PC-9 (cell line): ENCODE results near the gene NACC2. TPM values are rescaled to one million over a fixed set of nuclear protein-coding genes. Genes with fewer than 3 reads are reported as not detected.

Experiments
- BruUV-seq: library from RNA; stranded (reverse); fragments of 400-500 nt; replicated peaks from 2 replicates; lab custom pipeline; 2021; lab: Mats Ljungman, UMichigan
- CTCF ChIA-PET: fragments of 300-600 bp; sonication (Branson Sonifier 250); formaldehyde crosslinking; loops from one replicate; lab custom pipeline; 2022; ENCODE audit warnings: antibody characterized with exemption; lab: Charles Lee
- POLR2A ChIA-PET: fragments of 300-600 bp; sonication (Branson Sonifier 250); formaldehyde crosslinking; loops from one replicate; lab custom pipeline; 2022; ENCODE audit warnings: antibody characterized with exemption; ENCODE audit not compliant: unreplicated experiment; lab: Charles Lee
- DNase-seq, 2 experiments: peaks; one replicate each; pipeline versions ENCODE4 v3.0.0 to v3.0.0-alpha.2; 2015 to 2022; ENCODE audit warnings: mixed read lengths in 1 of 2
- H2AFZ ChIP-seq: fragments of 200-600 bp; sonication (generic); 2 replicates; pipeline ENCODE4 v1.8.1; 2017; ENCODE audit warnings: antibody characterized with exemption
- H3F3A ChIP-seq: fragments of 200-600 bp; sonication (generic); 2 replicates; pipeline ENCODE4 v1.8.1; 2017; ENCODE audit warnings: antibody characterized with exemption, mild to moderate bottlenecking, low read depth; ENCODE audit not compliant: insufficient read depth
- H3K27ac ChIP-seq: fragments of 200-600 bp; sonication (generic); 2 replicates; pipeline ENCODE4 v1.6.1; 2016; ENCODE audit warnings: mixed run types
- H3K27me3 ChIP-seq: fragments of 200-600 bp; sonication (generic); 2 replicates; pipeline ENCODE4 v1.6.1; 2016; ENCODE audit warnings: low read depth, mixed run types; ENCODE audit not compliant: insufficient read depth
- H3K36me3 ChIP-seq: fragments of 200-600 bp; sonication (generic); 2 replicates; pipeline ENCODE4 v1.6.1; 2016; ENCODE audit warnings: low read depth, mixed run types
- H3K4me1 ChIP-seq: fragments of 200-600 bp; sonication (generic); replicated peaks from 2 replicates; pipeline ENCODE4 v1.6.1; 2016; ENCODE audit warnings: mixed run types; ENCODE audit not compliant: insufficient read depth
- H3K4me2 ChIP-seq: fragments of 200-600 bp; sonication (generic); 2 replicates; pipeline ENCODE4 v1.6.1; 2017; ENCODE audit warnings: mixed run types
- H3K4me3 ChIP-seq: fragments of 200-600 bp; sonication (generic); 2 replicates; pipeline ENCODE4 v1.6.1; 2016; ENCODE audit warnings: mixed run types
- H3K79me2 ChIP-seq: fragments of 200-600 bp; sonication (generic); 2 replicates; pipeline ENCODE4 v1.6.1; 2017; ENCODE audit warnings: low read depth, mixed run types
- H3K9me2 ChIP-seq: fragments of 200-600 bp; sonication (generic); 2 replicates; pipeline ENCODE4 v1.8.1; 2017; ENCODE audit warnings: mild to moderate bottlenecking; ENCODE audit not compliant: insufficient read depth
- H3K9me3 ChIP-seq: fragments of 200-600 bp; sonication (generic); 2 replicates; pipeline ENCODE4 v1.8.1; 2016; ENCODE audit warnings: low read depth; ENCODE audit not compliant: insufficient read depth
- H4K20me1 ChIP-seq: fragments of 200-600 bp; sonication (generic); 2 replicates; pipeline ENCODE4 v1.8.1; 2017; ENCODE audit not compliant: insufficient read depth
- EZH2 ChIP-seq: fragments of 200-600 bp; sonication (generic); IDR thresholded peaks from 2 replicates; pipeline ENCODE4 v1.8.0; 2017; ENCODE audit warnings: antibody characterized with exemption, low read depth
- intact Hi-C: fragments of 100-400 bp; cut with micrococcal nuclease; formaldehyde crosslinking; loops from one replicate; pipeline ENCODE4 v1.10.0; 2022; ENCODE audit not compliant: unreplicated experiment
- total RNA-seq: library from RNA; stranded (reverse); gene quantifications from 2 replicates; pipeline ENCODE4 v1.2.3, GENCODE V29; 2021
- TF ChIP-seq, protein P1 (sequence below): fragments of 200-600 bp; sonication (generic); conservative IDR thresholded peaks from 2 replicates; pipeline ENCODE4 v1.6.1; 2017; ENCODE audit warnings: mixed run types, antibody characterized with exemption, mild to moderate bottlenecking, moderate library complexity

The NACC2 gene
- total RNA-seq, 1 experiment from 2014 or later: 22.4 TPM

GRCh38 chr9:136078498-136079011 is 16.5 kb downstream of the NACC2 start:
- Histone ChIP-seq H3K4me2 (no peak overlapping the region), H3F3A (peaks cover 5% of the 10 kb centered on the region; the same call in 1 of the 2 replicates), H3K79me2 (0 out of 2 replicates have a peak, but pooled peaks cover 4% of the 10 kb centered on the region), H3K4me3 (no peak overlapping the region), H2AFZ (no peak overlapping the region), H3K4me1 (peaks cover 13% of the 10 kb centered on the region; the same call in 1 of the 2 replicates), H3K27ac (no peak overlapping the region), H4K20me1 (peaks cover 45% of the 10 kb centered on the region), H3K9me3 (no peaks in the 10 kb centered on the region), H3K27me3 (no peaks in the 10 kb centered on the region), H3K36me3 (no peaks in the 10 kb centered on the region), H3K9me2 (no peaks in the 10 kb centered on the region)
- no TSS peak for BruUV-seq
- intact Hi-C loops: loop anchor here (1.0 to 5.0 kb wide), 2 partner anchors 26 to 39 kb away; partner anchors contain the start of gene TMEM250
- TF ChIP-seq, protein P1, sequence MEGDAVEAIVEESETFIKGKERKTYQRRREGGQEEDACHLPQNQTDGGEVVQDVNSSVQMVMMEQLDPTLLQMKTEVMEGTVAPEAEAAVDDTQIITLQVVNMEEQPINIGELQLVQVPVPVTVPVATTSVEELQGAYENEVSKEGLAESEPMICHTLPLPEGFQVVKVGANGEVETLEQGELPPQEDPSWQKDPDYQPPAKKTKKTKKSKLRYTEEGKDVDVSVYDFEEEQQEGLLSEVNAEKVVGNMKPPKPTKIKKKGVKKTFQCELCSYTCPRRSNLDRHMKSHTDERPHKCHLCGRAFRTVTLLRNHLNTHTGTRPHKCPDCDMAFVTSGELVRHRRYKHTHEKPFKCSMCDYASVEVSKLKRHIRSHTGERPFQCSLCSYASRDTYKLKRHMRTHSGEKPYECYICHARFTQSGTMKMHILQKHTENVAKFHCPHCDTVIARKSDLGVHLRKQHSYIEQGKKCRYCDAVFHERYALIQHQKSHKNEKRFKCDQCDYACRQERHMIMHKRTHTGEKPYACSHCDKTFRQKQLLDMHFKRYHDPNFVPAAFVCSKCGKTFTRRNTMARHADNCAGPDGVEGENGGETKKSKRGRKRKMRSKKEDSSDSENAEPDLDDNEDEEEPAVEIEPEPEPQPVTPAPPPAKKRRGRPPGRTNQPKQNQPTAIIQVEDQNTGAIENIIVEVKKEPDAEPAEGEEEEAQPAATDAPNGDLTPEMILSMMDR: no peak
- TF ChIP-seq EZH2: no peak
- ChIA-PET CTCF (no interaction called here), POLR2A (interaction anchor here (0.6 kb wide), 1 partner anchor 27 kb away, joined by 8 read pairs; no protein-coding TSS in a partner anchor)
- DNase-seq: no peak

DNA sequence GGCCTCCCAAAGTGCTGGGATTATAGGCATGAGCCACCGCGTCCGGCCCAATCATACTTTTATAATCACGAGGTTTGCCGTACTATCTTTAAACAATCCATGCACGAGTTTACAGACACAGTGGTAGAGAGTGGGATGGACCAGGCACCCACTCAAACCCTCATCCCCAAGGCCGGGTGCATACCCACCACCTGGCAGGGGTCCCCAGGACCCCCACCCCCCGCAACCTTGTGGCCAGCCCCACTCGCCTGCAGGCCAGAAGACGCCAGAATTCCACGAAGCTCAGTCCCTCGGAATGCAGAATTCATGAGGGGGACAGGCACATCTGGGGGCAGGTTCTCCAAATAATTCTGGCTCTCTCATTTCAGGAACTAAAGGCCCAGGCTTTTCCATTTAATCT is 17.1 kb downstream of the NACC2 start:
- DNase-seq: no peak
- Histone ChIP-seq H3K4me2 (no peak overlapping the region), H2AFZ (no peak overlapping the region), H3K27ac (no peak overlapping the region), H3K27me3 (no peaks in the 10 kb centered on the region), H4K20me1 (peaks cover 47% of the 10 kb centered on the region), H3K4me3 (no peak overlapping the region), H3K36me3 (no peaks in the 10 kb centered on the region), H3K9me2 (no peaks in the 10 kb centered on the region), H3K79me2 (0 out of 2 replicates have a peak, but pooled peaks cover 4% of the 10 kb centered on the region), H3F3A (peaks cover 5% of the 10 kb centered on the region; the same call in 1 of the 2 replicates), H3K9me3 (no peaks in the 10 kb centered on the region), H3K4me1 (peaks cover 13% of the 10 kb centered on the region; the same call in 1 of the 2 replicates)
- TF ChIP-seq EZH2: no peak
- CTCF ChIA-PET: no interaction called here
- BruUV-seq: no TSS peak
- intact Hi-C loops: loop anchor here (5.0 kb wide), 1 partner anchor 39 kb away; the partner anchor contains the start of gene TMEM250
- POLR2A ChIA-PET: no interaction called here

DNA sequence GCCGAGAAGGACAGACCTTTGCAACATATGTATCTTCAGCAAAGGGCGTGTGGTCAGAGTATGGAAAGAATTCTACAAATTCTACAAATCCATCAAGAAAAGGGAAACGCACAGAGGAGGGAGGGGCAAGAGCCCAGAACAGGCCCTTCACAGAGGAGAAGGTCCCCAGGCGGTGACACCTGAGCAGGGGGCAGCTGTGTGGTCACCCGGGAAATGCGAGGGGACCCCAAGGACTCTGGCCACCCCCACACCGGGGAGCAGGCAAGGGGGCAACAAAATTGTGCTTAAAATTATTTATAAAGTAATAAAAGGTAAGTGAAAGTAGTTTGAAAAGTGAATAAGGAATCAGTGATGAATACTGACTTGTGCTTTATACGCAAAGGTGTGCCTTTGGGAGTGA is 17.6 kb downstream of the NACC2 start:
- H3K4me2 ChIP-seq: no peak overlapping the region
- peaks cover 5% of the 10 kb centered on the region; the same call in 1 of the 2 replicates for H3F3A ChIP-seq
- H2AFZ ChIP-seq: no peak overlapping the region
- DNase-seq: no peak
- intact Hi-C loops: loop anchor here (5.0 kb wide), 1 partner anchor 40 kb away; the partner anchor contains the start of gene TMEM250
- no peaks in the 10 kb centered on the region for H3K27me3 ChIP-seq
- H3K9me3 ChIP-seq: no peaks in the 10 kb centered on the region
- H3K4me1 ChIP-seq: peaks cover 13% of the 10 kb centered on the region; the same call in 1 of the 2 replicates
- no peaks in the 10 kb centered on the region for H3K9me2 ChIP-seq
- H4K20me1 ChIP-seq: peaks cover 47% of the 10 kb centered on the region
- H3K79me2 ChIP-seq: 0 out of 2 replicates have a peak, but pooled peaks cover 4% of the 10 kb centered on the region
- CTCF ChIA-PET: no interaction called here
- TF ChIP-seq, protein P1: no peak
- no peak for TF ChIP-seq EZH2
- no TSS peak for BruUV-seq
- no peaks in the 10 kb centered on the region for H3K36me3 ChIP-seq
- H3K27ac ChIP-seq: no peak overlapping the region
- H3K4me3 ChIP-seq: no peak overlapping the region
- POLR2A ChIA-PET: no interaction called here
